Spleen (tissue), 7 donors: ENCODE measurements around the gene KDM4E.

Source experiments
- CTCF ChIP-seq, 11 experiments: fragments of 200-600 bp in 7 of 11; fragments of 450-650 bp in 4 of 11; sonication (generic) in 4 of 11; IDR thresholded peaks in 8 of 11; conservative IDR thresholded peaks in 3 of 11; 1 replicate in 7 of 11; 2 replicates in 4 of 11; pipeline versions ENCODE4 v1.4.0 to v1.8.0; 2016 to 2021; ENCODE audit warnings: antibody characterized with exemption in 11 of 11, inconsistent platforms in 4 of 11, mild to moderate bottlenecking in 1 of 11
- POLR2AphosphoS5 ChIP-seq, 3 donors: sonication (generic); formaldehyde crosslinking; IDR thresholded peaks; one replicate each; pipeline ENCODE4 v1.5.1; 2017; ENCODE audit warnings: antibody characterized with exemption in 3 of 3
- donor health status: DM: no; HTN: no; CAD: no; lungs with moderate emphysema.
- donor health status: DM: no; HTN: no; CAD: no.
- donor health status: DM: no; HTN: no; CAD: no.

- TF ChIP-seq CTCF (IDR thresholded peaks at IDR 0.05 in 8 of 11, conservative IDR thresholded peaks at IDR 0.05 in 3 of 11) (no peak), POLR2AphosphoS5 (IDR thresholded peaks at IDR 0.05) (no peak)
Observed at GRCh38 chr11:95016139-95016538, 8.9 kb upstream of the KDM4E start.
